ENCODE measurements around the gene MVP.

DNA sequence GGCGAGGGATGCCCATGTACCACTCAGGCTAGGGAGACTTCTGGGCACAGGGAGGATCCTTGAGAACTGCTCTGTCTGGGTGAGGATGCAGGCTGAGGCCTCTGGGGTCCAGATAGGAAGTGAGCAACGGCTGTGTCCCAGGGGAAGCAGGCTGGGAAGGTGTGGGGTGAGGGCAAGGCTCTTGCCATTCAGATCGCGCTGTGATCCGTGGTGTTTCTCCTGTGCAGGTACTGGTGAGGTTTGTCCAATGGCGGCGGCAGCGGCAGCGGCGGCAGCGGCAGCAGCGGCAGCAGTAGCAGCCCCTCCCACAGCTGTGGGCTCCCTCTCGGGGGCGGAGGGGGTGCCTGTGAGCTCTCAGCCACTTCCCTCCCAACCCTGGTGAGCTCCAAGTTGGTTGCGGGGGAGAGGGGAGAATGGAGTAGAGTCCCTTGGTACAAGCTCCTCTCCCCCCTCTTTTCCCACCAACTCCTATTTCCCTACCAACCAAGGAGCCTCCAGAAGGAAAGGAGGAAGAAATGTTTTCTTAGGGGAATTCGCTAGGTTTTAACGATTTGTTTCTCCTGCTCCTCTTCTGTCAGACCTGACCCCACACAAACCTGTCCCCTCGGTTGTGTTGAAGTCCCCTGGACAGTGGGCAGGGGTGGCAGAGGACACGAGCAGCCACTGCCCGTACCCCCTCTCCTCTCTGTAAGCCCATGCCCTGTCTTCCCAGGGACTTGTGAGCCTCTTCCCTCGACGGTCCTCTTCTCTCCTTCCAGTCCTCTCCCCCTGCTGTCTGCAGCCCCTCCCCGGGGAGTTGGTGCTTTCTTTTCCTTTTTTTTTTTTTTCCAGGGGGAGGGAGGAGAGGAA is 10.2 kb upstream of the MVP start:
- TF ChIP-seq GATA2 (IDR thresholded peaks at IDR 0.05; ENCODE audit: low read depth, low read length) = no peak
- no peak for TF ChIP-seq GATA3 (IDR thresholded peaks at IDR 0.05; ENCODE audit: low read depth, low read length)

Measured in SH-SY5Y (cell line).